Fibroblast of lung (primary cell): Measurements from ENCODE around the gene UBR3. TPM values are rescaled to one million over a fixed set of nuclear protein-coding genes. Genes with fewer than 3 reads are reported as not detected.

Source experiments
- DNase-seq, 2 donors: peaks; one replicate each; pipeline versions ENCODE4 v3.0.0 to v3.0.0-alpha.2; 2010; ENCODE audit warnings: low read depth in 2 of 2
- H2AFZ ChIP-seq: 2 replicates; pipeline ENCODE4 v1.5.1; 2012; ENCODE audit warnings: low read length, control low read depth, inconsistent platforms
- H3K27ac ChIP-seq: 2 replicates; pipeline ENCODE4 v1.5.1; 2011; ENCODE audit warnings: low read length, control low read depth; ENCODE audit not compliant: insufficient read depth
- H3K27me3 ChIP-seq: 2 replicates; pipeline ENCODE4 v1.5.1; 2011; ENCODE audit warnings: mild to moderate bottlenecking, low read length; ENCODE audit not compliant: control insufficient read depth, insufficient read depth
- H3K36me3 ChIP-seq: 2 replicates; pipeline ENCODE4 v1.5.1; 2011; ENCODE audit warnings: low read length; ENCODE audit not compliant: control insufficient read depth, insufficient read depth
- H3K4me1 ChIP-seq: 2 replicates; pipeline ENCODE4 v1.5.1; 2011; ENCODE audit warnings: low read length; ENCODE audit not compliant: control insufficient read depth, insufficient read depth; ENCODE audit errors: extremely low read depth
- H3K4me2 ChIP-seq: 2 replicates; pipeline ENCODE4 v1.5.1; 2011; ENCODE audit warnings: low read length, control low read depth; ENCODE audit not compliant: insufficient read depth; ENCODE audit errors: extremely low read depth
- H3K4me3 ChIP-seq, 4 experiments: fragments of 200-600 bp in 1 of 4; sonication (generic) in 1 of 4; replicated peaks in 1 of 4; 2 replicates each; pipeline ENCODE4 v1.5.1; 2011 to 2016; ENCODE audit warnings: low read length in 4 of 4, low read depth in 3 of 4, mild to moderate bottlenecking in 3 of 4, control low read depth in 2 of 4, inconsistent platforms in 1 of 4, mixed read lengths in 1 of 4; ENCODE audit not compliant: insufficient read depth in 1 of 4; ENCODE audit errors: control extremely low read depth in 1 of 4
- H3K79me2 ChIP-seq: 2 replicates; pipeline ENCODE4 v1.5.1; 2012; ENCODE audit warnings: mild to moderate bottlenecking, low read length, inconsistent platforms; ENCODE audit not compliant: control insufficient read depth, insufficient read depth
- H3K9ac ChIP-seq: 2 replicates; pipeline ENCODE4 v1.5.1; 2011; ENCODE audit warnings: mild to moderate bottlenecking, low read length, control low read depth; ENCODE audit not compliant: insufficient read depth
- H3K9me3 ChIP-seq: 2 replicates; pipeline ENCODE4 v1.5.1; 2012; ENCODE audit warnings: low read depth, low read length; ENCODE audit not compliant: control insufficient read depth, insufficient read depth
- H4K20me1 ChIP-seq: 2 replicates; pipeline ENCODE4 v1.5.1; 2011; ENCODE audit warnings: low read length; ENCODE audit not compliant: control insufficient read depth, insufficient read depth; ENCODE audit errors: extremely low read depth
- CTCF ChIP-seq, 2 donors: IDR thresholded peaks in 1 of 2; conservative IDR thresholded peaks in 1 of 2; 1 replicate in 1 of 2; 2 replicates in 1 of 2; pipeline ENCODE4 v1.5.1; 2011 to 2012; ENCODE audit warnings: low read length in 2 of 2, control low read depth in 1 of 2, inconsistent platforms in 1 of 2, low read depth in 1 of 2, mild to moderate bottlenecking in 1 of 2
- EZH2 ChIP-seq: IDR thresholded peaks from 2 replicates; pipeline ENCODE4 v1.5.1; 2012; ENCODE audit warnings: low read length, control low read depth, mild to moderate bottlenecking; ENCODE audit errors: missing control alignments
- polyA plus RNA-seq, 2 donors: library from polyadenylated mRNA; depleted of rRNA in 1 of 2; stranded (reverse) in 1 of 2; unstranded in 1 of 2; fragments of >200 nt; gene quantifications; 2 replicates each; pipeline ENCODE4 v1.2.1, GENCODE V29; 2011 to 2012; ENCODE audit warnings: missing spikeins in 1 of 2
- total RNA-seq: library from RNA; depleted of rRNA; stranded (reverse); fragments of >200 nt; gene quantifications from 2 replicates; pipeline ENCODE4 v1.2.1, GENCODE V29; 2014

The UBR3 gene
- total and polyA plus RNA-seq, 2 donors (not counting 1 experiment from before 2014, with no cell fraction given) = 21.7 to 39.5 TPM

GRCh38 chr2:170020777-170021176 is 193.5 kb downstream of the UBR3 start:
- Histone ChIP-seq H3K27me3 (no peaks in the 10 kb centered on the region), H3K4me3 (no peak overlapping the region), H3K9me3 (no peaks in the 10 kb centered on the region), H3K4me2 (no peak overlapping the region), H3K4me1 (peaks cover 3% of the 10 kb centered on the region), H3K36me3 (no peaks in the 10 kb centered on the region), H3K9ac (no peak overlapping the region), H4K20me1 (no peaks in the 10 kb centered on the region), H3K27ac (no peak overlapping the region), H3K79me2 (no peaks in the 10 kb centered on the region), H2AFZ (no peak overlapping the region)
- TF ChIP-seq CTCF (conservative IDR thresholded peaks at IDR 0.05 in 1 of 2, IDR thresholded peaks at IDR 0.05 in 1 of 2; ENCODE audit: low read depth in 1 of 2, low read length in 2 of 2) (no peak), EZH2 (no peak)
- no peak for DNase-seq

GRCh38 chr2:170022692-170023091 is 195.4 kb downstream of the UBR3 start:
- Histone ChIP-seq H3K79me2 (no peaks in the 10 kb centered on the region), H3K4me1 (peaks cover 3% of the 10 kb centered on the region), H3K27ac (no peak overlapping the region), H3K4me2 (no peak overlapping the region), H2AFZ (no peak overlapping the region), H3K9me3 (no peaks in the 10 kb centered on the region), H3K36me3 (no peaks in the 10 kb centered on the region), H3K4me3 (no peak overlapping the region), H3K27me3 (no peaks in the 10 kb centered on the region), H4K20me1 (no peaks in the 10 kb centered on the region), H3K9ac (no peak overlapping the region)
- peak; percentile 51 to 79 for DNase-seq
- TF ChIP-seq EZH2 (no peak), CTCF (conservative IDR thresholded peaks at IDR 0.05 in 1 of 2, IDR thresholded peaks at IDR 0.05 in 1 of 2; ENCODE audit: low read depth in 1 of 2, low read length in 2 of 2) (no peak)

DNA sequence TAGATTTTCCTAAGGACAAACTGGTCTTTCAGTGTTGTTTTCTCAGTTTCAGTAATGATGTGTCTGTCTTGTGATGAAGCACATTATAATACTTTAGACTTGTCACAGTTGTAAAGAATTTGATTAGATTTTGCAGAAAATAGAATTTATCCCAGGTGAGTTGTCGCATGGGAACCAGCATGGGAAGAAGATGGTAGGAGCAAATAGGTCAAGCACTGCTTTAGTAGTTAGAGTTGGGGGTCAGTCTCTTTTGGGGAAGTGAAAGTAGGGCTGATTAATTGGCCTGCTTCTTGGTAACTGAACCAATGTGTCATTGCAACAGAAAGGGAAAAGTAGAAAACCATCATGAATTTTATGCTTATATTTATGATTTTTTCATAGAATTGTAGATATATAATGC is 197.5 kb downstream of the UBR3 start:
- Histone ChIP-seq H3K27ac (no peak overlapping the region), H3K4me3 (no peak overlapping the region), H3K4me2 (no peak overlapping the region), H3K4me1 (peaks cover 3% of the 10 kb centered on the region), H3K9ac (no peak overlapping the region), H3K9me3 (no peaks in the 10 kb centered on the region), H3K79me2 (no peaks in the 10 kb centered on the region), H3K27me3 (no peaks in the 10 kb centered on the region), H4K20me1 (no peaks in the 10 kb centered on the region), H2AFZ (no peak overlapping the region), H3K36me3 (no peaks in the 10 kb centered on the region)
- no peak for DNase-seq
- TF ChIP-seq EZH2 = no peak
- TF ChIP-seq CTCF (conservative IDR thresholded peaks at IDR 0.05 in 1 of 2, IDR thresholded peaks at IDR 0.05 in 1 of 2; ENCODE audit: low read depth in 1 of 2, low read length in 2 of 2) = no peak
